Fibroblast of skin of right quadriceps (primary cell): ENCODE measurements around the gene AGPAT1.

Experiments
- DNase-seq: peaks from one replicate; pipeline ENCODE4 v3.0.0-alpha.2; 2013

Gene AGPAT1

GRCh38 chr6:32185681-32186131 is 9.8 kb upstream of the AGPAT1 start:
- peak; percentile 88 for DNase-seq

GRCh38 chr6:32184084-32184640 is 8.3 kb upstream of the AGPAT1 start, which contains the start of gene AGER:
TSS of gene AGER (minus strand) at chr6:32184253. CDS start at chr6:32184222, 31 bp downstream.
- DNase-seq = no peak

GRCh38 chr6:32183483-32184083 is 7.7 kb upstream of the AGPAT1 start:
- no peak for DNase-seq

- no peak for DNase-seq
Measured at GRCh38 chr6:32183030-32183429, 7.1 kb upstream of the AGPAT1 start.

- no peak for DNase-seq
Measured at GRCh38 chr6:32182555-32182981, 6.7 kb upstream of the AGPAT1 start.

GRCh38 chr6:32181915-32182529 is 6.1 kb upstream of the AGPAT1 start:
- DNase-seq = no peak

- DNase-seq = no peak
Measured at GRCh38 chr6:32181148-32181702, 5.3 kb upstream of the AGPAT1 start.

- no peak for DNase-seq
Measured at GRCh38 chr6:32179766-32180405, 4.0 kb upstream of the AGPAT1 start.

GRCh38 chr6:32178547-32179440 is 2.9 kb upstream of the AGPAT1 start:
- no peak for DNase-seq

GRCh38 chr6:32177788-32178546 is 2.1 kb upstream of the AGPAT1 start, which contains the start of gene RNF5:
TSS of gene RNF5 (plus strand) at chr6:32178405. CDS start at chr6:32178512, 107 bp downstream.
- peak; percentile 100 for DNase-seq

- DNase-seq = peak; percentile 61
Measured at GRCh38 chr6:32177183-32177787, 1.4 kb upstream of the AGPAT1 start.

GRCh38 chr6:32176476-32177182 is 745 bp upstream of the AGPAT1 start:
- no peak for DNase-seq

GRCh38 chr6:32175322-32175710 is 568 bp downstream of the AGPAT1 start:
- no peak for DNase-seq

GRCh38 chr6:32174416-32174815 is 1.5 kb downstream of the AGPAT1 start:
- no peak for DNase-seq

GRCh38 chr6:32173051-32173727 is 2.7 kb downstream of the AGPAT1 start:
- DNase-seq = no peak

GRCh38 chr6:32171234-32171633 is 4.7 kb downstream of the AGPAT1 start:
- no peak for DNase-seq

GRCh38 chr6:32170294-32170693 is 5.6 kb downstream of the AGPAT1 start:
- DNase-seq = no peak

GRCh38 chr6:32168807-32169591 is 6.9 kb downstream of the AGPAT1 start:
- peak; percentile 48 for DNase-seq

- no peak for DNase-seq
Measured at GRCh38 chr6:32168350-32168749, 7.5 kb downstream of the AGPAT1 start.
